C4-2B (cell line): ENCODE data around the gene PRKCI.

ENCODE experiments used
- CTCF ChIP-seq: fragments of 450-650 bp; conservative IDR thresholded peaks from 2 replicates; pipeline ENCODE4 v1.5.1; 2017; ENCODE audit warnings: mild to moderate bottlenecking
- ZFX ChIP-seq: fragments of 450-650 bp; IDR thresholded peaks from 2 replicates; pipeline ENCODE4 v1.6.1; 2017

DNA sequence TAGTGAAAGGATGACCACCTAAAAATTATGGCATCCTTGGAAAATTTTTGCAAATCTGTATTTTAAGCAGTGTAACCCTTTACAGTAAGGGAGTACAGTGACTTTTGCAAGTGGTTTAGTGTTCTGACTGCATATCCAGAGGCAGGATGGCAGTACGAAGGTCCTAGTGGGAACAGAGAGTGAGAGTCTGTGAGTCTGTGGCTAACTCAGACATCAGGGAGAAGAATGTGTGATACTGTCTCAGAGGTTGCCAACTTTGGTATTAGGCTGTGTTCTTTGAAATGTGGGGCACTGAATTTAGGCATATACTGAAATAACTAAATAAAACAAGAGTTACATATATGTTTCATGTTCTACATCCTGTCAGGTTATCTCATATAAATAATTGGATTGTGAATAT lies 25.7 kb downstream of the PRKCI start:
- TF ChIP-seq CTCF (no peak), ZFX (no peak)
